ENCODE results near the gene LRRIQ1. TPM values are rescaled to one million over a fixed set of nuclear protein-coding genes. Genes with fewer than 3 reads are reported as not detected.

LRRIQ1 gene
- total RNA-seq, 3 donors from 2014 or later (not counting 1 experiment from before 2014, with no cell fraction given): not detected

- Histone ChIP-seq H3K36me3 (ENCODE audit: control insufficient read depth, insufficient read depth, low read length) (no peaks in the 10 kb centered on the region), H3K9me3 (ENCODE audit: control insufficient read depth, insufficient read depth, low read length) (no peaks in the 10 kb centered on the region), H3K4me3 (ENCODE audit: low read length) (no peak overlapping the region), H3K4me1 (ENCODE audit: control insufficient read depth, insufficient read depth, low read length) (no peaks in the 10 kb centered on the region), H3K27ac (ENCODE audit: low read length) (no peak overlapping the region), H3K27me3 (ENCODE audit: control insufficient read depth, insufficient read depth, low read length) (no peaks in the 10 kb centered on the region)
- WGBS (ENCODE audit: insufficient coverage): no CpG with 5 or more reads among the region's 1 CpG
- H3K4me1 Mint-ChIP-seq: peaks cover 0 to 5% of the 10 kb centered on the region in 2 donors
- no peak overlapping the region for H3K27ac Mint-ChIP-seq
- intact Hi-C loops (cut with micrococcal nuclease): no loop called here
- peaks cover 3 to 12% of the 10 kb centered on the region in 2 donors for H3K9me3 Mint-ChIP-seq
- H3K27me3 Mint-ChIP-seq (ENCODE audit: low read depth in 2 of 2): no peaks in the 10 kb centered on the region
- H3K4me3 Mint-ChIP-seq: no peak overlapping the region
- no peak for DNase-seq
- H3K36me3 Mint-ChIP-seq: no peaks in the 10 kb centered on the region
- no peak for ATAC-seq
- no peak for TF ChIP-seq CTCF (IDR thresholded peaks at IDR 0.05)
Measured at GRCh38 chr12:84996759-84997158, 39.4 kb upstream of the LRRIQ1 start.

GRCh38 chr12:84998341-84998740 is 37.8 kb upstream of the LRRIQ1 start:
- Mint-ChIP-seq H3K4me3 (no peak overlapping the region), H3K4me1 (peaks cover 0 to 5% of the 10 kb centered on the region in 2 donors), H3K27ac (no peak overlapping the region), H3K27me3 (ENCODE audit: low read depth in 2 of 2) (no peaks in the 10 kb centered on the region), H3K9me3 (peaks cover 3 to 16% of the 10 kb centered on the region in 2 donors), H3K36me3 (no peaks in the 10 kb centered on the region)
- Histone ChIP-seq H3K9me3 (ENCODE audit: control insufficient read depth, insufficient read depth, low read length) (no peaks in the 10 kb centered on the region), H3K4me3 (ENCODE audit: low read length) (no peak overlapping the region), H3K27me3 (ENCODE audit: control insufficient read depth, insufficient read depth, low read length) (no peaks in the 10 kb centered on the region), H3K4me1 (ENCODE audit: control insufficient read depth, insufficient read depth, low read length) (no peaks in the 10 kb centered on the region), H3K27ac (ENCODE audit: low read length) (no peak overlapping the region), H3K36me3 (ENCODE audit: control insufficient read depth, insufficient read depth, low read length) (no peaks in the 10 kb centered on the region)
- TF ChIP-seq CTCF (IDR thresholded peaks at IDR 0.05): no peak
- intact Hi-C loops (cut with micrococcal nuclease): no loop called here
- ATAC-seq (no peak), DNase-seq (no peak)

GRCh38 chr12:85000729-85001128 is 35.4 kb upstream of the LRRIQ1 start:
- Histone ChIP-seq H3K27ac (ENCODE audit: low read length) (no peak overlapping the region), H3K36me3 (ENCODE audit: control insufficient read depth, insufficient read depth, low read length) (no peaks in the 10 kb centered on the region), H3K4me1 (ENCODE audit: control insufficient read depth, insufficient read depth, low read length) (no peaks in the 10 kb centered on the region), H3K4me3 (ENCODE audit: low read length) (no peak overlapping the region), H3K27me3 (ENCODE audit: control insufficient read depth, insufficient read depth, low read length) (no peaks in the 10 kb centered on the region), H3K9me3 (ENCODE audit: control insufficient read depth, insufficient read depth, low read length) (no peaks in the 10 kb centered on the region)
- Mint-ChIP-seq H3K36me3 (no peaks in the 10 kb centered on the region), H3K4me1 (no peaks in the 10 kb centered on the region), H3K4me3 (no peak overlapping the region), H3K9me3 (peaks cover 0 to 13% of the 10 kb centered on the region in 2 donors), H3K27me3 (ENCODE audit: low read depth in 2 of 2) (no peaks in the 10 kb centered on the region), H3K27ac (no peak overlapping the region)
- DNase-seq: no peak
- no peak for ATAC-seq
- 79% methylated on average over 2 of the region's 2 CpGs for WGBS (ENCODE audit: insufficient coverage)
- intact Hi-C loops (cut with micrococcal nuclease): no loop called here
- TF ChIP-seq CTCF (IDR thresholded peaks at IDR 0.05): no peak

GRCh38 chr12:85002778-85003296 is 33.3 kb upstream of the LRRIQ1 start:
- Histone ChIP-seq H3K4me1 (ENCODE audit: control insufficient read depth, insufficient read depth, low read length) (no peaks in the 10 kb centered on the region), H3K27me3 (ENCODE audit: control insufficient read depth, insufficient read depth, low read length) (no peaks in the 10 kb centered on the region), H3K27ac (ENCODE audit: low read length) (no peak overlapping the region), H3K4me3 (ENCODE audit: low read length) (no peak overlapping the region), H3K9me3 (ENCODE audit: control insufficient read depth, insufficient read depth, low read length) (no peaks in the 10 kb centered on the region), H3K36me3 (ENCODE audit: control insufficient read depth, insufficient read depth, low read length) (no peaks in the 10 kb centered on the region)
- 46% methylated on average over 2 of the region's 3 CpGs for whole genome bisulfite sequencing (ENCODE audit: insufficient coverage)
- intact Hi-C loops (cut with micrococcal nuclease): no loop called here
- Mint-ChIP-seq H3K36me3 (no peaks in the 10 kb centered on the region), H3K27me3 (ENCODE audit: low read depth in 2 of 2) (no peaks in the 10 kb centered on the region), H3K4me3 (no peak overlapping the region), H3K9me3 (peaks cover 2 to 13% of the 10 kb centered on the region in 2 donors), H3K27ac (no peak overlapping the region), H3K4me1 (no peaks in the 10 kb centered on the region)
- DNase-seq: no peak
- TF ChIP-seq CTCF (IDR thresholded peaks at IDR 0.05): no peak
- ATAC-seq: no peak

All from natural killer cell (primary cell).